GM19240 (cell line): ENCODE results near the gene PTPRM.

Experiments used
- DNase-seq: peaks from one replicate; pipeline ENCODE4 v3.0.0; 2011; ENCODE audit warnings: low spot score; ENCODE audit not compliant: insufficient read length

Gene PTPRM

GRCh38 chr18:7598167-7599047, 31.3 kb downstream of the PTPRM start:
- no peak for DNase-seq

- no peak for DNase-seq
Observed at GRCh38 chr18:7600036-7600435, 32.9 kb downstream of the PTPRM start.

GRCh38 chr18:7600528-7601245, 33.6 kb downstream of the PTPRM start:
- DNase-seq: no peak

GRCh38 chr18:7601246-7601615, 34.1 kb downstream of the PTPRM start:
- DNase-seq: no peak

- DNase-seq: no peak
Observed at GRCh38 chr18:7601936-7602335, 34.8 kb downstream of the PTPRM start.

GRCh38 chr18:7603259-7604000, 36.3 kb downstream of the PTPRM start:
- DNase-seq: no peak

- no peak for DNase-seq
Observed at GRCh38 chr18:7604361-7604760, 37.2 kb downstream of the PTPRM start.

- no peak for DNase-seq
Observed at GRCh38 chr18:7605705-7606104, 38.6 kb downstream of the PTPRM start.

GRCh38 chr18:7607540-7608173, 40.5 kb downstream of the PTPRM start:
- no peak for DNase-seq

- no peak for DNase-seq
Observed at GRCh38 chr18:7608174-7608550, 41.0 kb downstream of the PTPRM start.

GRCh38 chr18:7608781-7609201, 41.7 kb downstream of the PTPRM start:
- DNase-seq: no peak

GRCh38 chr18:7609617-7610016, 42.5 kb downstream of the PTPRM start:
- no peak for DNase-seq

GRCh38 chr18:7614042-7614441, 46.9 kb downstream of the PTPRM start:
- DNase-seq: no peak

- DNase-seq: no peak
Observed at GRCh38 chr18:7615840-7616239, 48.7 kb downstream of the PTPRM start.

GRCh38 chr18:7616661-7617060, 49.5 kb downstream of the PTPRM start:
- DNase-seq: no peak

GRCh38 chr18:7617738-7618422, 50.8 kb downstream of the PTPRM start:
- DNase-seq: no peak

- DNase-seq: no peak
Observed at GRCh38 chr18:7618891-7619442, 51.9 kb downstream of the PTPRM start.

- DNase-seq: no peak
Observed at GRCh38 chr18:7619676-7620075, 52.6 kb downstream of the PTPRM start.

- DNase-seq: no peak
Observed at GRCh38 chr18:7622721-7623120, 55.6 kb downstream of the PTPRM start.

GRCh38 chr18:7623681-7624080, 56.6 kb downstream of the PTPRM start:
- DNase-seq: no peak

- no peak for DNase-seq
Observed at GRCh38 chr18:7624697-7625096, 57.6 kb downstream of the PTPRM start.
